ENCODE data around the gene RHOF.

The RHOF gene

GRCh38 chr12:121793440-121793837 is at the start of gene RHOF:
RHOF (minus strand) TSS chr12:121793688; CDS start chr12:121793633, 55 bp downstream.
- no peak for DNase-seq

- DNase-seq = no peak
Measured at GRCh38 chr12:121839993-121840761, 46.7 kb upstream of the RHOF start.

GRCh38 chr12:121839106-121839992 is 45.9 kb upstream of the RHOF start:
- DNase-seq = peak; percentile 95

DNA sequence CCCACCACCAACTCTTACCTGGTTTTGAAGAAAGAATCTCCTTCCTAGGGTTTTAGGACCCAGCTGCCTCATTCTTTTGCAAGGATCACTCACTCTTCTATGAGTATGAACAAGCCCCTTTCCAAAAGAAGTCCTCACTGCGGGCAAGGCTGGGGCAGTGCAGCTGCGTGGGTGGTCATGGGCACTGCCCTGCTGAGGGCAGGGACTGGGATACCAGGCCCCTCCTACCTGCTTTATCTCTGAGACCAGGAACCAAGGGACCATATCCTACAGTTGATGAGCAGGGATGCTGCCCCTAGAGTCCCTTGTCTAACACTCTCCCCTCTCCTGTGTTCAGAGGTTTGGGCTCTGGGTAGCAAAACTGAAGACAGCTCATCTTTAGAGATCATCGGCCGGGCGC is 44.6 kb upstream of the RHOF start:
- DNase-seq = no peak

GRCh38 chr12:121837680-121838079 is 44.2 kb upstream of the RHOF start:
- no peak for DNase-seq

GRCh38 chr12:121831571-121832245 is 38.2 kb upstream of the RHOF start:
- DNase-seq = no peak

DNA sequence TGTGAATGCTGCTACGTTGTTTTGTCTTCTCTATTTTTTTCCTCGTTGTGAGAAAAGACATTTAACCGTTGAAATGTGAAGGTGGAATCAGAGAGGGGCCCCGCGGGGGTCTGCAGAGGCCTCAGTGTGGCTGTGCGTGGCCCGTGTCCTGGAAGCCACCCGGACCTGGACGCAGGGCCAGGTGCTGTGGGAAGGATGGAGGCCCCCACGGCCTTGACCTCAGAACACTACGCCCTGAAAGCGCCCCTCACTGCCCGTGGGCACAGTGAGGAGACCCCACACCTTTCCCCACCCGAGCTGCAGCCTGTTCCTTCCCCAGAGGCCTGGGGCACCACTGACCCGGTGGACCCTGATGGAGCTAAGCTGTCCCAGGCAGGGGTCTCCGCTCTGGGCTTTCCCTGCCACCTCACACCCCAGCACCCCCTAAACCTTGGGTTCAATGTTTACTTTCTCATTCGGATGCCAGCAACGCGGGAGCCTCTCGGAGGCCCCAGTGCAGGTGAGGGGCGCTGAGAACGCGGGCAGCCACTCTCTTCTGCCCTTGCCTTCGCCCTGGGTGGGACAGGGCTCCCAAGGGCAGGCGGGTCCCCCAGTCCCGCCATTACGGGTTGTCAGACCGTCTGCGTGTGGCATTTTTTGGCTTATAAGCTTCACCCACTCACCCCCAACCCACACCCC is 37.2 kb upstream of the RHOF start:
- no peak for DNase-seq

DNA sequence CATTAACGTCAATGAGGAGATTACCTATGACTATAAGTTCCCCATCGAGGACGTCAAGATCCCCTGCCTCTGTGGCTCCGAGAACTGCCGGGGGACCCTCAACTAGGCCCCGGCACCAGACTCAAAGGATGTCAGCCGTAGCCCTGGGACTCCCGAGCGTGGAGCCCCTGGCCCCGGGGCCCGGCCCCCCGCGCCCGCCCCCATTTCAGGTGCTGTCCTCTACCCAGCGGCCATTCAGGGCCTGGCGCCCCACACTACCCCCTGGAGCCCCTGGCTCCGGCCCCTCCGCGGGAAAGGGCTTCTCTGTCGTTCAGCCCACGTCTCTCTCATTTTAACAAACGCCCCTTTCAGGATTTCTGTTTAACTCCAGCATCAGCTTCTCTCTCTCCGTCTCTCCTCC is 36.6 kb upstream of the RHOF start:
- DNase-seq = no peak

- DNase-seq = no peak
Measured at GRCh38 chr12:121829250-121829918, 35.9 kb upstream of the RHOF start.

- DNase-seq = no peak
Measured at GRCh38 chr12:121828826-121829225, 35.3 kb upstream of the RHOF start.

DNA sequence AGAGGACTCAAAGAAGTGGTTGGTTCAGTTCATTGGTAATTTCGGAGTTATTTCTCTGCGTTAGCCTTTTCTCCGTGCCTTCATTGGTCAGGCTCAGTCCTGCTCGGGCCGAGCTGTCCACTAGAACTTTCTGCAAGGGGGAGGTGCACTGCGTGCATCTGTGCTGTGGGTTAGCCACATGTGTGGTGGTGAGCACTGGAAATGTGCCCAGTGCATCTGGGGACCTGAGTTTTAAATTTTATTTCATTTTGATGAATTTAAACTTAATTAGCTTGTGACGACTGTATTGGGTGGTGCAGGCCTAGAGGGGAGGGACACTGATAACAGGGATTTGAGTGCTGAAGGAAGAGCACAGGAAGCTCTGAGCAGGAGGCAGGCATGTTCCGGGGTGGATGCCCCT is 34.8 kb upstream of the RHOF start:
- DNase-seq = no peak

- no peak for DNase-seq
Measured at GRCh38 chr12:121827351-121828099, 34.0 kb upstream of the RHOF start.

DNA sequence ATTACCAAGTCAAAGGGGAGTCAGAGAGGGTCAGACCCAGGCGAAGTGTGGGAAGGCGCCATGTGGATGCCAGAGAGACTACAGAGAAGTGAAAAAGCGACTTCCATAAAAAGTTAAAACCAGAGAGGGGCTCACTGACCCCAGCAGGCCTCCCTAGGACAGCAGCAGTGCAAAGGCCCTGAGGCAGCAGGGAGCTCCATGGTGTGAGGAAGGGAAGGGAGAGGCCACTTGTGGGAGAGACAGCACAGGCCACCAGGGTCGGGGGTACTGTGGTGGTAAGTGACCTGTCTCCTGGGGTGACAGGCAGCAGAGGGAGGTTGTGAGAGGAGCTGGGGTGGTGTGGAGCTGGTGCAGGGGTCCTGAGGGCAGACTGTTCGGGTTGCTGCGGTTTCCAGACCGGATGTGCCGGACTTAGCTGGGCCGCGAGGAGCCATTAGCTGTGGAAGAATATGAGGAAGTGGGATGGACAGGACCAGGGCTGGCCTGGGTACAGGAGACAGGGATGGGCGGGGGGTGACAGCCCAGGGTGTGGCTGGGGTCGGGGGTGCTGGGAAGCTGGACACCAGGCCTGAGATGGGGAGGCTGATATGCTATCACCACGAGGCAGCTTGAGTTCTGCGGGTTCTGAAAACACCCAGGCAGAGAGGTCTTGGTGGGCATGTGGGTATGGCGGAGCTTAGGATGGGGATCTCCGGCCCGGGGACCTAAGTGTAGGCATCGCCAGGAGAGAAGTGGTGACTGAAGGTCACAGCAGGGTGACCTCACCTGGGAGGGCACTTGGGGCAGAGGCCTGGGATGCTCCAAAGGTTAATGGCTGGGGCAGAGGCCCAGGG is 33.0 kb upstream of the RHOF start:
- no peak for DNase-seq

DNA sequence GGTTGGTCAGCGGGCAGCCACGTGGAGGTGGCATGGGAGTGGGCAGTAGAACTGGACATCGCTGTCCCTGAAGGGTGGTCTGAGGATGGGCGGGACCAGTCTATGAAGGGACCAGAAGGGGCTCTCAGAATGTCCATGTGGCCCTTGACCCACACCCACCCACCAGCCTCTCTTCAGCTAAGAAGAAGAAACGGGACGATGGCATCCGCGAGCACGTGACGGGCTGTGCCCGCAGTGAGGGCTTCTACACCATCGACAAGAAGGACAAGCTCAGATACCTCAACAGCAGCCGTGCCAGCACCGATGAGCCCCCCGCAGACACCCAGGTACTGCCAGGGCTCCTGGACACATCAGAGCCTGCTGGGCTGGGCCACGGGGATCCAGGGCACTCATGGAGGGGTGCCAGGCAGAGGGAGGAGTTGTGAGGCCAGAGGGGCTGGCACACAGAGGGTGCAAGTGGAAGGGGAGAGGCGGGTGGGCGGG is 31.6 kb upstream of the RHOF start:
- no peak for DNase-seq

- DNase-seq = no peak
Measured at GRCh38 chr12:121823727-121824115, 30.2 kb upstream of the RHOF start.

DNA sequence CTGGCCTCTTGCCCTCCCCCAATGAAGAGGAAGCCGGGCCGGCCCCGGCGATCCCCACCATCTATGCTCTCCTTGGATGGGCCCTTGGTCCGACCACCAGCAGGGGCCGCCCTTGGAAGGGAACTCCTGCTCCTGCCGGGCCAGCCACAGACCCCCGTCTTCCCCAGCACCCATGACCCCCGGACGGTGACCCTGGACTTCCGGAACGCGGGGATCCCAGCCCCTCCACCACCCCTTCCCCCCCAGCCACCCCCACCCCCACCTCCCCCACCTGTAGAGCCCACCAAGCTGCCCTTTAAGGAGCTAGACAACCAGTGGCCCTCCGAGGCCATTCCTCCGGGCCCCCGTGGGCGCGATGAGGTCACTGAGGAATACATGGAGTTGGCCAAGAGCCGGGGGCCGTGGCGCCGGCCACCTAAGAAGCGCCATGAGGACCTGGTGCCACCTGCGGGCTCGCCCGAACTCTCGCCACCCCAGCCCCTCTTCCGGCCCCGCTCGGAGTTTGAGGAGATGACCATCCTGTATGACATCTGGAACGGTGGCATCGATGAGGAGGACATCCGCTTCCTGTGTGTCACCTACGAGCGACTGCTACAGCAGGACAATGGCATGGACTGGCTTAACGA is 29.7 kb upstream of the RHOF start:
- DNase-seq = no peak

DNA sequence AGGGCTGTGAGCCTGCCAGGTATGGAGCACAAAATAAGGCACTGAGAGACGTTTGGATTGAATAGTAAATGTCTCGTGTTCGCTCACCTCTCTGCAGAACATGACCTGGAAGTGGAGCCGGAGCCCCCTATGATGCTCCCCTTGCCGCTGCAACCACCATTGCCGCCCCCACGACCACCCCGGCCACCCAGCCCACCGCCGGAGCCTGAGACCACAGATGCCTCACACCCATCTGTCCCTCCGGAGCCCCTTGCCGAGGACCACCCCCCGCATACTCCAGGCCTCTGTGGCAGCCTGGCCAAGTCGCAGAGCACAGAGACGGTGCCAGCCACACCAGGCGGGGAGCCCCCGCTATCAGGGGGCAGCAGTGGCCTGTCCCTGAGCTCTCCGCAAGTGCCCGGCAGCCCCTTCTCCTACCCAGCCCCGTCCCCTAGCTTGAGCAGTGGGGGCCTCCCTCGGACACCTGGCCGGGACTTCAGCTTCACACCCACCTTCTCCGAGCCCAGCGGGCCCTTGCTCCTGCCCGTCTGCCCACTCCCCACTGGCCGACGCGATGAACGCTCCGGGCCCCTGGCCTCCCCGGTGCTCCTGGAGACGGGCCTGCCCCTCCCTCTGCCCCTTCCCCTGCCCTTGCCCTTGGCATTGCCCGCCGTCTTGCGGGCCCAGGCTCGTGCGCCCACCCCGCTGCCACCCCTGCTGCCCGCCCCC is 29.1 kb upstream of the RHOF start:
- DNase-seq = no peak

DNA sequence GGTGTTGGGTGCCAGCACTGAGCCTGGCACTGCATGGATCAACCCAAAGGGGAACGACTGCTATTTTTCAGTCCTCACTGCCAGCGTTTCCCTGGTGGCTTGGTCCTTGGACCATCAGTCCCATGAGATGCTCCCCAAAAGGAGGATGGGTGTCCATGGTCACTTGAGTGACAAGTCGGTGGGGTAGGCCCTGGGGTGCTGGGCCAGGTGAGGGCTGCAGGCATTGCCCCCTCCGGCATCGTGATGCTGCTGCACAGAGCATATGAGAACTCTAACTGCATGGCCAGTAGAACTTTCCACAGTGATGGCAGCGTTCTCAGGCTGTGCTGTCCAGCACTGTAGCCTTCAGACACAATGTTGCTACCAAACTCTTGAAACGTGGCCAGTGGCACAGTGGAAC is 26.6 kb upstream of the RHOF start:
- DNase-seq = no peak

GRCh38 chr12:121819212-121819949 is 25.9 kb upstream of the RHOF start:
- no peak for DNase-seq
